Rectal smooth muscle tissue (tissue), 1 donor: ENCODE results near the gene SALL1.

Experiments
- H3K27ac ChIP-seq: one replicate; pipeline ENCODE4 v1.7.0; 2013; ENCODE audit warnings: low read depth, low read length, inconsistent platforms
- H3K27me3 ChIP-seq: one replicate; pipeline ENCODE4 v1.7.0; 2013; ENCODE audit warnings: low read length; ENCODE audit not compliant: control insufficient read depth, insufficient read depth
- H3K36me3 ChIP-seq: one replicate; pipeline ENCODE4 v1.7.0; 2013; ENCODE audit warnings: low read length; ENCODE audit not compliant: control insufficient read depth, insufficient read depth
- H3K4me1 ChIP-seq: one replicate; pipeline ENCODE4 v1.7.0; 2013; ENCODE audit warnings: low read length; ENCODE audit not compliant: control insufficient read depth, insufficient read depth
- H3K4me3 ChIP-seq: one replicate; pipeline ENCODE4 v1.7.0; 2013; ENCODE audit warnings: low read length
- H3K9ac ChIP-seq: one replicate; pipeline ENCODE4 v1.7.0; 2013; ENCODE audit warnings: low read length

The SALL1 gene

GRCh38 chr16:51166091-51166490 is 15.0 kb upstream of the SALL1 start:
- Histone ChIP-seq H3K4me1 (no peaks in the 10 kb centered on the region), H3K9ac (no peak overlapping the region), H3K27ac (no peak overlapping the region), H3K36me3 (no peaks in the 10 kb centered on the region), H3K27me3 (no peaks in the 10 kb centered on the region), H3K4me3 (no peak overlapping the region)

- H3K36me3 ChIP-seq, result no peaks in the 10 kb centered on the region
- no peaks in the 10 kb centered on the region for H3K4me1 ChIP-seq
- no peaks in the 10 kb centered on the region for H3K27me3 ChIP-seq
- H3K9ac ChIP-seq, result no peak overlapping the region
- no peak overlapping the region for H3K27ac ChIP-seq
- no peak overlapping the region for H3K4me3 ChIP-seq
Measured at GRCh38 chr16:51165043-51165442, 14.0 kb upstream of the SALL1 start.

GRCh38 chr16:51164574-51164973 is 13.5 kb upstream of the SALL1 start:
- Histone ChIP-seq H3K27ac (no peak overlapping the region), H3K9ac (no peak overlapping the region), H3K4me1 (no peaks in the 10 kb centered on the region), H3K27me3 (no peaks in the 10 kb centered on the region), H3K36me3 (no peaks in the 10 kb centered on the region), H3K4me3 (no peak overlapping the region)

DNA sequence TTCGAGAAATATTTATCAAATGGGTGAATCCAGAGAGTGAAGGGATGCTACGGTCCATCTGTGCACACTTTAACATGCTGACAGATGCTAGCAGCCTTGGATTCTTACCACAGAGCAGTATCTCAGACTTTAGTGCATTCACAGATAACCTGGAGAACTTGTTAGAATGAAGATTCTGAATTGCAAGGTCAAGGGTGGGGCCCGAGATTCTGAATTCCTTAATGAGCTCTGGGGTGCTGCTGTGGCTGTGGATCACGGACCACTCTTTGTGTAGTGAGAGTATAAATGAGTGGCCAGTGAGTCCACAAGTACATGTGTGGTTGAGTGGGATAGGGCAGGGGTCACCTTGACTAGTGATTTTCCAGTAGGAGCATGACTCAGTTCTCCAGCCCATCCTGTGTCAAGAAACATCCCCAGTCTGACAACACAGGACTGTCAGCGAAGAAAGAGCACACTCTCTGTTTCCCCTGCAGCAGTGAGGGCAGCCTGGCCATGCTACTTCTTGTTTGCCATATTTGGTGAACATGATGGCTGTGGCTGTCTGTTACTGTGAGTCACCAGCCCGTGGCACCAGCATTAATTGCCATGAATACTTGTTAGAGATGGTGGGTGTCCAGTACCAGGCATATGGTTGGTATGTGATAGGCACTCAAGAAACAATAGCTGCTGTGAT is 13.0 kb upstream of the SALL1 start:
- H3K27me3 ChIP-seq, result no peaks in the 10 kb centered on the region
- no peaks in the 10 kb centered on the region for H3K4me1 ChIP-seq
- H3K27ac ChIP-seq, result no peak overlapping the region
- H3K36me3 ChIP-seq, result no peaks in the 10 kb centered on the region
- H3K9ac ChIP-seq, result no peak overlapping the region
- no peak overlapping the region for H3K4me3 ChIP-seq

DNA sequence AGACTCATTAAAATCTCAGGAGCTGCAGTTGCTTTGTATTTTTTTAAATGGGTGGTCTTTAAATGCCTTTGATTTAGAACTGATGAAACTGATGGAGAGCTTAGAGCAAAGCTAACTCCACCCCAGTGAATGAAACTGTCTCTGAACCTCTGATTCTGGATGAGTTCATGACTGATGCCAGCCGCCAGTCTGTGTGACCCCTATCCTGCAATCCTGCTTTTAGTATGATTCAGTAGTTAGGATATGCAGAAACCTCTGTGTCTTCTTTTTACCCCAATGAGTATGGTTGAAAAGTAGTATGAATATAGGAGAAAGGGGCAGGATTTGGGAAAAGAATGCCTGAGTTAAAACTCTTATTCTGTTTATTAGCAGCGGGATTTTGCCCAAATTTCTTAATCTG is 12.3 kb upstream of the SALL1 start:
- no peaks in the 10 kb centered on the region for H3K36me3 ChIP-seq
- H3K4me3 ChIP-seq, result no peak overlapping the region
- no peak overlapping the region for H3K9ac ChIP-seq
- H3K27ac ChIP-seq, result no peak overlapping the region
- H3K27me3 ChIP-seq, result no peaks in the 10 kb centered on the region
- H3K4me1 ChIP-seq, result no peaks in the 10 kb centered on the region

GRCh38 chr16:51161440-51162195 is 10.5 kb upstream of the SALL1 start:
- Histone ChIP-seq H3K27ac (no peak overlapping the region), H3K4me1 (no peaks in the 10 kb centered on the region), H3K27me3 (peaks cover 2% of the 10 kb centered on the region), H3K9ac (no peak overlapping the region), H3K36me3 (no peaks in the 10 kb centered on the region), H3K4me3 (no peak overlapping the region)

DNA sequence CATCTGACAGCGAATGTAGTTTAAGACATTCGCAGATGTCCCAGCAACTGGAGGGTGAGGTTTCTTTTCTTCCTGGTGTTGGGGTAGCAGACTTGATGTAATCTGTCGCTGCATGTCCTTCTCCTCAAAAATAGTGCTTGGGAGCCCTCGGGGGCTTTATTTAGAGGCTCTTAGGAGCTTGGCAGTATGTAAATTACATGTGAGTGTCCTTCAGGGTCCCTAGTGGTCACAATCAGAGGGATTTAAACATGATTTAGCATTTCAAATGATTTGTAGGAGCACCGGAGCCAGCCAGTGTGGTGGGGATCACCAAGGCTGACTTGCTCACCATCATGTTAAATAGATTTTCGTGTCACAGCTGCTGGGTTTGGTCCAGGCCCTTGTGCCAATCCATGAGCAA is 8.8 kb upstream of the SALL1 start:
- Histone ChIP-seq H3K9ac (no peak overlapping the region), H3K36me3 (no peaks in the 10 kb centered on the region), H3K4me1 (no peaks in the 10 kb centered on the region), H3K27me3 (peaks cover 5% of the 10 kb centered on the region), H3K27ac (no peak overlapping the region), H3K4me3 (no peak overlapping the region)

DNA sequence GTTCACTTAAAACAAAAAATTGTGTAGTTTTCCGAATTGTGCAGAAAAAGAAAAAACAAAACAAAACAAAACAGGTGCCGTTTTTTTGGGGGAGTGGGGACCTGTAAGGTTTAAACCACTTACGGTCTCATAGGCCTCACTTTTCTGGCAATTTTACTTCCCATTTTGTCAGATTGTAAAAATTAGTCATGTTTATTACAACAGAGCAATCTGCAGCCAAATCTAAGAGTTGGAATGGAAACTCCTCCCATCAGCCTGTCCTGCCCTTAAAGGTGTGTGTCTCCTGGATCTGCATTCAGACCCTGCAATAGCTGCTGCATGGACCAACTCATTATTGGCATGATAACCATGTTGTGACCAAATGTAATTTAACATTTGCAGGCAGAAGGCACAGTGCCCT is 8.2 kb upstream of the SALL1 start:
- H3K9ac ChIP-seq, result no peak overlapping the region
- no peaks in the 10 kb centered on the region for H3K36me3 ChIP-seq
- H3K4me1 ChIP-seq, result no peaks in the 10 kb centered on the region
- no peak overlapping the region for H3K27ac ChIP-seq
- no peak overlapping the region for H3K4me3 ChIP-seq
- H3K27me3 ChIP-seq, result peaks cover 8% of the 10 kb centered on the region

DNA sequence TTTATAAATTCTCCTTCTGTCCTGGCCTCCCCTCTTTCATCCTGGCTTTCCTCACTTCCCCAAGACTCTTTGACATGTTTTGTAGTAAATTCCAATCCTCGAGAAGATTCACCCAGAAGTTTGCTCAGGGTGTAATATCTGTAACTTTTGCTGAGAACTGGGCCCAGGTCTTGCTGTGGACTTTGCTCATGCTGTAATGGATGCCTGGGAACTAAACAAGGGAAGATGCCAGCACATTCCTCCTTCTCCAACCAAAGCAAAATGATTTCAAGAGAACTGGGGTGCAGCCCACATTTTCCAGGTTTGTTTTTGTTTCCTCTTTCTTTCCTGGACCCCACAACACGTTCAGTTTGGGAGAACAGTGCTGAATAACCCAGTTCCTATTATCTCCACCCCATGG is 6.6 kb upstream of the SALL1 start:
- H3K27me3 ChIP-seq, result peaks cover 14% of the 10 kb centered on the region
- H3K4me3 ChIP-seq, result no peak overlapping the region
- H3K27ac ChIP-seq, result no peak overlapping the region
- no peak overlapping the region for H3K9ac ChIP-seq
- H3K4me1 ChIP-seq, result no peaks in the 10 kb centered on the region
- no peaks in the 10 kb centered on the region for H3K36me3 ChIP-seq

DNA sequence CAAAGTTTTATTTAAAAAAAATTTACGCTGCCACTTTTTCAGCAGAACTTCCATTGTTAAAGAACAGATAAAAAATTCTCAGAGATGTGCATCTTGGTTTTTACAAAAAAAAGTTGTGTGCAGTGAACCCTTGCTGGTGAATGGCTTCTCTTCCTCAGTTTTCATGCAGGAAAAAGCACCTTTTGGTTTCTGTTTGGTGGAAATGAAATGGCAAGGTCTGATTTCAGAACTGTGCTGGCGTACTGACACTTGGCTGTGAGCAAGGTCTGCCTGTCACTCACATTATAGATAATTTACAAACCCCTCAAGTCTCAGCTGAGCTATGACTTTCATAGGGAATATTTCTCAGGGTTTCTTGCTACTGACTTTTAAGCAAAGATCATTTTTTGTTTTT is 5.7 kb upstream of the SALL1 start:
- Histone ChIP-seq H3K27ac (no peak overlapping the region), H3K9ac (no peak overlapping the region), H3K4me1 (no peaks in the 10 kb centered on the region), H3K36me3 (no peaks in the 10 kb centered on the region), H3K27me3 (peaks cover 14% of the 10 kb centered on the region), H3K4me3 (no peak overlapping the region)

DNA sequence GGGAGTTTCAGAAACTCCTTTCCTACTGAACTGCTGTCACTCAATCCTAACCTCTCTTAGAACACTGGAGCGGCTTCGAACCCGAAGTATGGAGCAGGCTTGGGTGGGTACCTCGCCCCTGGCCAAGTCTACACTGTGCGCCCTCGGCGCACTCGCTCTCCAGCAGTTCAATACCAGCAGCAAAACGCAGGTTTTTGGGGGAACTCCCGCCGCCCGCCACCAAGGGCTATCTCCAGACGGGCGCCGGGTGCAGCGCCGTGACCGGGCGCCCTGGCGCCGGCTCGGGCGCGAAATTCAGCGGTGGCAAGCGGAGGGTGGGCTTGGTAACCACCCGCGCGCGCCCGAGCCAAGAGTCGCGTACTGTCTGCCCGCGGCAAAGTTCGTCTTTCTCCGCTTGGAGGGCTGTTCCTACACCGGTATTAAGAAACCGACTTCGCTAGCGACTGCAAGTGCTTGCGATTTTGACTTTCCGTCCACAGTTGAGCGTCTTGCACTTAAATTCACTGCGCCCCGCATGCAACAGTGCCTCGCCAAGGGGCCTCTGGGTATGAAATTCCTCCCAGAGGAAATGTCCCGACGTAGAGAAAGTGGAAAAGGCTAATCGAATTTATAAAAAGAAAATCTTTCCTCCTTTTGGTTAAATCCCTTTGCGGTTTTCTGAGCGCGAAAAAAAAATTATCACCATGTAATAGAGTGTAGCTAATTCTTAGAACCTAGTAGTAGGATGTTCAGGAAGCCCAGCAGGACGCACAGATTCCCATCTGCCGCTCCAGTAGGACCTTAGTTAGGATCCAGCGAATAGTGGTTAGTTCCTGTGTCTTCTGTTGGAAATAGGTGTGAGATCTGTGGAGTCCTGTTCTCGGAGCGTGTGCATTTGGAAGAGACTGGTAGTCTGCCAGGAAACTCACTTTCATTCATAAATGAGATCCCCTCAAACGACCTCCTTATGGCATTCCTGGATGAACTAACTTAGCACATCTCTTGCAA is 5.0 kb upstream of the SALL1 start:
- H3K27ac ChIP-seq, result no peak overlapping the region
- H3K27me3 ChIP-seq, result peaks cover 14% of the 10 kb centered on the region
- no peak overlapping the region for H3K4me3 ChIP-seq
- H3K9ac ChIP-seq, result no peak overlapping the region
- no peaks in the 10 kb centered on the region for H3K4me1 ChIP-seq
- no peaks in the 10 kb centered on the region for H3K36me3 ChIP-seq

DNA sequence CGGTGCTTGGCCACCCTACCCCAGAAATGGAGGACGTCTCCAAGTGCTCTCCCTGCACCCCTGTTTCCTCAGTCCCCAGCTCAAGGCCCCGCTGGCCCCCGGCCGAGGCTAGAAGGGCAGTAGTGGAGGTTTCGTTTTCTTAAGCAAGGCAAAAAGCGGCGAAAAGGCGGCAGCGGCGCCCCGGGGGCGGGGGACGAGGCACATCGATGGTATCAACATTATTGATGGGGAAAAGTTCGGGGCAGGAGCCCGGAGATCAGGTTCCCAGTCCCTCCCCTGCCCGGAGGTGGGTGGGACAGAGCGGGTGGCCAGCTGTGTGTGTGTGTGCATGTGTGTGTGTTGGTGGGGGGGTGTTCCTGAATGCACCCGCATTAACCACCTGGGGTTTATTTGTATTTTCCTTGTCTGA is 4.1 kb upstream of the SALL1 start:
- no peak overlapping the region for H3K4me3 ChIP-seq
- H3K27ac ChIP-seq, result no peak overlapping the region
- no peak overlapping the region for H3K9ac ChIP-seq
- no peaks in the 10 kb centered on the region for H3K36me3 ChIP-seq
- H3K4me1 ChIP-seq, result no peaks in the 10 kb centered on the region
- H3K27me3 ChIP-seq, result peaks cover 14% of the 10 kb centered on the region
